CD4-positive, alpha-beta T cell treated with Interleukin-17A for 1 hour (primary cell): ENCODE measurements around the gene C2orf72.
"Not testable (repeated sequence)": the region's sequence is repeated elsewhere in the genome, so short reads cannot be mapped to it uniquely, and the experiment has no call there.

Experiments used
- DNase-seq: peaks from one replicate; pipeline ENCODE4 v3.0.0-alpha.2; 2020

C2orf72 gene

GRCh38 chr2:231015926-231016325 lies 21.4 kb upstream of the C2orf72 start:
- DNase-seq: no peak

GRCh38 chr2:231016566-231017230 lies 20.6 kb upstream of the C2orf72 start:
- DNase-seq: no peak

DNA sequence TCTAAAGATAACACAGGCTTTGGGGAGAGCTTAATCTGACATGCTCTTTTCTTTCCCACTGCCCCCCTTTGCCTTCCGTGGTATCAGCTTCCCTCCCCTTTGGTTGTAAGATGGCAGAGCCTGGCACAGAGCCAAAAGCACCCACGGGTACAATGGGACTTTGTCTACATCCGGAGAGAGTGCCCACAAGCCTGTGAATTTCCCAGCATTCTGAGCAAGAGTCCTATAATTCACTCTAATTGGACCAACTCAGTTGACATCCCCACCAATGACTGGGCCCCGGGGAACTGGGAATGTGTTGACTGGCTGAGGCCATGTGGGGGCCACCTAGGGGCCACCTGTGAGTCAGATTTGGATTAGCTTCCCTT lies 20.1 kb upstream of the C2orf72 start:
- DNase-seq: no peak

DNA sequence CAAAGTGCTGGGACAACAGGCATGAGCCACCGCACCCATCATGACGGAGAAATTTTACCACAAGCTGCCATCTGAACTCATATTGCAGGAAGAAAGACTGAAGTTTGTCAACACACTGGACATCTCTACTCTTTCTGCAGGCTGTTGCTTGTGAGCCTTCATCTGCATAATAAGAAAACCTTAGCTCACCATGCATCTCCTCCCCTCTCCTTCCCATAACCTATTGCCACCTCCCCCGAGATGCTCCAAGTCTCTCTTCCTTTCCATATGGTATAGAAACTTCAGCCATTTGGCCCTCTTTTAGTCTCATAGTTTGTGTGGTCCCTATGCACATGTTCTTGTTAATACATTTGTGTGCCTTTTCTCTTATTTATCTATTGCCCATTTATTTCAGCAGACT lies 19.1 kb upstream of the C2orf72 start:
- no peak for DNase-seq

GRCh38 chr2:231025059-231025458 lies 12.3 kb upstream of the C2orf72 start:
- DNase-seq: not testable (repeated sequence)

DNA sequence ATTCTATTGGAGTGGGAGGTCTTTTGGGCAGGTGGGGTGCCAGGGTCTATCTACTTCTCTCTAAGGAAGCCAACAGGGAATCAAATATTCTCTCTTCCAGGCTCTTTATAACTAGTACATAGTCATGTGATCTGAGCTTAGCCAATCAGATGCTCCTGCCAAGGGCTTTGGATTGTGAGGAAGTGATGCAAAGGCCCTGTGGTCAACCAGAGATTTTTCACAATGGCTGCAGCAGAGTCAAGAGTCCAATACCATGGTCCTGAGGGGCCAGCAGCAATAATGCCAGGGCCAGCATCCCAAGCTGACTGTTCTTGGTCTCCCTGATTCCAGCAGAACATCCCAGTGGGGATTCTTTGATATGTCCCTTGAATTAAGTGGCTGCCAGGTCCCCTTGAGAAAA lies 8.4 kb upstream of the C2orf72 start:
- no peak for DNase-seq

DNA sequence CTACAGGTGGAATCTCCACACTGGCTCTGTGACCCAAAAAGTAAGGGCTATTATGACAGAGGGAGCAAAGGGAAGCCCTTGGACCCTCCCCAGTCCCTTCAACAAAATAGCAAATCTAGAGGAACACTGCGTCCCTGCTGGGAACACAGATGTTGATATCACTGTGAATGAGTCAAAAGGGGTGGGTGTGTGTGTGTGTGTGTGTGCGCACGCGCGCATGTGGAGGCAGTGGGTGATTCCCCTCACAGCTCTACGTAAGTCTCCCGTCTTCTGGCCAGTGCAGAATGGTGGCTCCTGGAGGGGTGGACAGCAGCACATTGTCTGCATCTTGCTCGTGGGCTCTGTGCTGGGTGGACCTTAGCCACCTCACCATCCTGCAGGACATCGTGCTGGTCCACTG lies 7.8 kb upstream of the C2orf72 start:
- DNase-seq: no peak

DNA sequence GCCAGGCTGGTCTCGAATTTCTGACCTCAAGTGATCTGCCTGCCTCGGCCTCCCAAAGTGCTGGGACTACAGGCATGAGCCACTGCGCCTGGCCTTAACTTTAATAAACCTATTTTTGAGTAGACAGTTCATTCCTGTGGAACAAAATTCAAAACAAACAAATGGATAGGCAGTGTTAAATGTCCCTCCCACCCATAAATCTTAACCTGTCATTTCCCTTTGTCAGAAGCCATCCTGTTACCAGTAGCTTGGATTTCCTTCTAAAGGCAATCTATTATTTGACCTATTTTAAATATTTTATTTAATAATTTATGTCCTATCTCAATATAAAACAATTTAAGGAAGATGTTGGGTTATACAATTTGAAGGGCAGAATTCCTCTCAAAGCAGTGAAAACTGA lies 6.6 kb upstream of the C2orf72 start:
- no peak for DNase-seq

- DNase-seq: no peak
Observed at GRCh38 chr2:231032575-231033140, 4.7 kb upstream of the C2orf72 start.

DNA sequence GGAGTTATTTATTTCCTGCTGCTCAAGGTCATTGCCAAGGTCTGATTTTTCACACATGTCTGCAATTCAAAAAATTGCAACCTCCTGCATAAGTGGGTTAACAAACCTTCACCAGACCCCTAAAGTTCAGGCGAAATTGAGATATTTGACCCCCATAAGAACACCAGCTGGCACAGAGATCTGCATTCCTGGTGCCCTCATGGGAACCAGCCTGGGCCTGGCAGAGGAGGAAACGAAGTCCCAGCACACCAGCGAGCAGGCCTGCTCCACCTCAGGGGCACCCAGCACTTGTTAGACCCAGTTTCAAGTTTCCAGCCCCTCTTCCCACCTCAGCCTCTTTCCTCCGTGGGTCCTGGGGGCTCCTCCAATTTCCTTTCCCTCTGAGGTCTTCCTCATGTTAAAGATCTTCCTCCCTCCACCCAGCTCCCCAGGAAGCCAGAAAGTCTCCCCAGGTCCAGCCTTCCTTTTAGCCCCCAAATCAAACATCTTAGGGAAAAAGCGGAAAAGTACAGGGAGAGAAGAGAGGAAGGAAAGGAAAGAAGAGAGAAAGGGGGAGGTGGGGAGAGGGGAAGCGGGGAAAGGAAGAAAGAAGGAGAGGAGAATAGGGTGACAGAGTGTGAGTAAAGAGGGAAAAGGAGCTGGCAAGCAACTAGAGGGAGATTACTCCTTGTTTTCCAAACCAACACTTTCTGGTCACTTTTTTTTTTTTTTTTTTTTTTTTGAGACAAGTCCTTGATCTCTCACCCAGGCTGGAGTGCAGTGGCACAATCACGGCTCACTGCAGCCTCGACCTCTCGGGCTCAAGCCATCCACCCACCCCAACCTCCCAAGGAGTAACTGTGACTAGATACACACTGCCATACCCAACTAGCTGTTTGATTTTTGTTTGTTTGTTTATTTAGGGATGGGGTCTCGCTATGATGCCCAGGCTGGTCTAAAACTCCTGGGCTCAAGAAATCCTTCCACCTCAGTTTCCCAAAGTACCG lies 3.9 kb upstream of the C2orf72 start:
- no peak for DNase-seq

DNA sequence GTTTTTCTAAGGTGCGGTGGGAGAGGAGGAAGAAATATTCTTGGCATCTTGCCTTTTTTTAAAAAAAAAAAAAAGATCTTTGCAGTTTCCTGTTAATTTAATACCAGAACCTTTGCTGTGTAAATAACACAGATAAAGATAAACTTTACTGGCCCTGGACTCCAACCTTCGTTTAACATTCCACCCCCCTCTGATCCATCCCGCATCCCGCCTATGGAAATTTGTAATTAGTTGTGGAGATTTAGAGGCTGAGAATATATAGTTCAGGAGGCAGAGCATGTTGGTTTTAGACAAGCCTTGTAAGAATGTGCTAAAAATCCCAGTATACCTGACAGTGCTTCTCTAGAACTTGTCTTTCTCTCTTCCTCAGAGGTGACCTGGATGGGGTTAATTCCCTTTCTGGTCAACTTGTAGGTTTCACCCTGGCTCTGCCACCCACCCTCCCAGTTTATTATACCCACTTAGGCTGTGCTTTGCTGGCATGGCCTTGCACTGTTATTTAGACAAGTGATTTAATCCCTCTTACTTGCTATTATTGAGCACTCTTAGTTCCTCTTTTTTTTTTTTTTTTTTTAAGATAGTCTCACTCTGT lies 2.9 kb upstream of the C2orf72 start:
- no peak for DNase-seq

GRCh38 chr2:231036131-231036530 lies 1.2 kb upstream of the C2orf72 start:
- no peak for DNase-seq

DNA sequence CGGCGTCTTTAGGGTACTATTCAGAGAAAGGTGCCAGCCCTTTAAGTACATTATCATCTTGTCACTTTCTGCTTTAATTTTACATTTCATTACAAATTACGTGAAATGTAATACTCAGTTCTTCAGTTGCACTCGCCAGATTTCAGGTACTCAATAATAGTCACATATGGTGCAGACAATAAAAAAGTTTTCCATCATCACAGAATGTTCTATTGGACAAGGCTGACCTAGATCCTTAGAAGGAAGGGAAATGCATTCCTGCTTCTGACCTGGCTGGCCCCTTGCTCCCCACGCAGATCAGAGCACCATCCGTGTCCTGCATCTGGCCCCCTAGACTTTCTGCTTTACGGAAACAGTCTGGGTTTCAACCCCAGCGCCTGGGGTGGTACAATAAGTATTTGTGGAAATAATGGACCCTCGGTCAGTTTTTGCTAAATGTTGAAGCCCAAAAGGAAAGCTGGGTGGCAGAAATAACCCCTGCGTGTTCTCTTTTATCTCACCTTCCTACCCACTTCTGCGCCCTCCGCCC lies 681 bp upstream of the C2orf72 start:
- no peak for DNase-seq

DNA sequence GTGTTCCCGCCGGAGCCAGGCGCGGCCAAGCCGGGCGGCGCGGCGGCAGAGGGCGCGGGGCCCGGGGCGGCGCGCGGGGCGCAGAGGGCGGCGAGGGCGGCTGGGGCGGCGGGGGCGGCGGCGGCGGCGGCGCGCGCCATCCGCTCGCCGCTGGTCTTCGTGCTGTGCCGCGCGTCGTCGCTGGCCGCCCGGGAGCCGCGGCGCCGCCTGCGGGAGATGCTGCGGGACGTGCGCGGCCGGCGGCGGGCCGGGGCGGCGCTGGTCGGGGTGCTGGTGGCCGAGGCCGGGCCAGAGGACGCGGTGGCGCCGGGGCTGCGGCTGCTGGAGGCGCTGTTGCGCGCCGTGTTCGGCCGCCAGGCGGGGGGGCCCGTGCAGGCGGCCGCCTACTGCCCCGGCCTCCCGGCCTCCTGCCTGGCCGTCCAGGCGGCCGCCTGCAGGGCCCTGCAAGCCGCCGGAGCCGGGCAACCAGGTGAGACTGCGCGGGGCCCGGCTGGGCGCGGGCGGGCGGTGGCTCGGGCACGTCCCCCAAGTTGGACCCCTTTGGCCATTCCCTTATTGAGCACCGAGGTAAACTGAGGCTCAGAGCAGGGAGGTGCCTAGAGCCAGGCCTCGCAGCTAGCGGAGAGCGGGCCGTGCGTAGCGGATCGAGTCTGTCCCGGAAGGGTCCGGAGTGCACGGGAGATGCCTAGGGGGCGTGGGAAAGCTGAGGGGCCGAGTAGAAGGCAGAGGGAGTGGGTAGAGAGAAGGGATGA lies 584 bp downstream of the C2orf72 start:
- no peak for DNase-seq

- no peak for DNase-seq
Observed at GRCh38 chr2:231038483-231039293, 1.4 kb downstream of the C2orf72 start.

- no peak for DNase-seq
Observed at GRCh38 chr2:231039294-231039664, 2.0 kb downstream of the C2orf72 start.

DNA sequence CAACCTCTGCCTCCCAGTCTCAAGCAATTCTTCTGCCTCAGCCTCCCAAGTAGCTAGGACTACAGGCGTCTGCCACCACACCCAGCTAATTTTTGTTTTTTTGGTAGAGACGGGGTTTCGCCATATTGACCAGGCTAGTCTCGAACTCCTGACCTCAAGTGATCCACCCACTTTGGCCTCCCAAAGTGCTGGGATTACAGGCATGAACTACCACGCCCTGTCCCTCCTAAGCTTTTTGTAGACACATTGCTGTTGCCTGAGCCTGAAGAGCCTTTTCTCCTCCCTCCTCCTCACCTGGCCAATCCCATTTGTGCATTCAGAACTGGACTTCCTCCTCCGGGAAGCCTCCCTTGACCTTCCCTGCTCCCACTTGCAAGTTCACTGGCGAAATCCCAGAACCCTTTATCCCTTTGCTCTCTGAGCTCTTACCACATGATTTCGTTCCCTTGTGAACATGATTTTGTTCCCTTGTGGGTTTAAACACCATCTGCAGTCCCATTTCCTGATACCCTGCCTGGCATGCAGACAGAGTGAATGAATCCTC lies 2.6 kb downstream of the C2orf72 start:
- DNase-seq: no peak

- DNase-seq: no peak
Observed at GRCh38 chr2:231041061-231041689, 3.9 kb downstream of the C2orf72 start.

GRCh38 chr2:231043796-231044195 lies 6.5 kb downstream of the C2orf72 start:
- no peak for DNase-seq

DNA sequence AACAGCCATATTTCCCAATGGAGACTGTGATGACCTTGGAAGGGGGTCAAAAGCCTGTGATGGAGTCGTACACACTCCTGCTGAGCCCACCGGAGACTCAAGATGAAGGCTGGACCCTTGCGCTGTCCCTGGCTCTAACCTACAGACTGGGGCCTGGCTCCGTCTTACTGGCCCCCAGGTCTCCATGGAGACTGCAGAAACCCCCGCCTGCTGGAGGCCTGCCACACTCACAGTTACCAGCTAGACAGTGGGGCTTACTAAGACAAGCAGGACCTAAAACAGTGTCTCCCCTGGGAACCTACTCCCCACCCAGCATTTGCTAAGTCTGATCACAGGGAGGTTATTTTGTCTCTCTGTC lies 9.6 kb downstream of the C2orf72 start:
- no peak for DNase-seq
